ENCODE results near the gene NR0B1.

Gene NR0B1

DNA sequence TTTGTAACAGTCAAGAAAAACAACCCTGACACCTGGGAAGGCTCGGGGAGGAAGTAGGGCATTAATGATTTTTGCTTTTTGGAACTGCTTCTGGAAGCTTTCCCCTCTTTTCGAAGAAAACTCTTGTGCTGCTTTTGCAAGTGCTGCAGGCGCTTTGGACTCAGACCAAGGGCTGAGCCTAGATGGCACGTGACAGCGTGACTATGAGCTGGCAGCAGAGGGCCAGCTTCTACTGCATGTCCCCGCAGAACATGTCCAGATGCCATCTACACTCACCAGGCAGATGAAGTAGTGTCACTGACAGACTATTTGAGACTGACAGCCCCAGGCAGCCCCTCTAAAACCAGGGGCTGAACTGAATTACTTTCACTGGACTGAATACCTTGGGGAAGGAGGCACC, 6.2 kb downstream of the NR0B1 start:
- DNase-seq (ENCODE audit: low spot score): no peak
- in situ Hi-C loops (cut with MboI; ENCODE audit: low pct_unique_long_range_greater_than_20kb, low sequenced_read_pairs, unreplicated experiment): no loop called here
- TF ChIP-seq, protein P1, sequence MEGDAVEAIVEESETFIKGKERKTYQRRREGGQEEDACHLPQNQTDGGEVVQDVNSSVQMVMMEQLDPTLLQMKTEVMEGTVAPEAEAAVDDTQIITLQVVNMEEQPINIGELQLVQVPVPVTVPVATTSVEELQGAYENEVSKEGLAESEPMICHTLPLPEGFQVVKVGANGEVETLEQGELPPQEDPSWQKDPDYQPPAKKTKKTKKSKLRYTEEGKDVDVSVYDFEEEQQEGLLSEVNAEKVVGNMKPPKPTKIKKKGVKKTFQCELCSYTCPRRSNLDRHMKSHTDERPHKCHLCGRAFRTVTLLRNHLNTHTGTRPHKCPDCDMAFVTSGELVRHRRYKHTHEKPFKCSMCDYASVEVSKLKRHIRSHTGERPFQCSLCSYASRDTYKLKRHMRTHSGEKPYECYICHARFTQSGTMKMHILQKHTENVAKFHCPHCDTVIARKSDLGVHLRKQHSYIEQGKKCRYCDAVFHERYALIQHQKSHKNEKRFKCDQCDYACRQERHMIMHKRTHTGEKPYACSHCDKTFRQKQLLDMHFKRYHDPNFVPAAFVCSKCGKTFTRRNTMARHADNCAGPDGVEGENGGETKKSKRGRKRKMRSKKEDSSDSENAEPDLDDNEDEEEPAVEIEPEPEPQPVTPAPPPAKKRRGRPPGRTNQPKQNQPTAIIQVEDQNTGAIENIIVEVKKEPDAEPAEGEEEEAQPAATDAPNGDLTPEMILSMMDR (IDR thresholded peaks at IDR 0.05; ENCODE audit: extremely low read depth, insufficient read depth, missing control alignments): no peak

DNA sequence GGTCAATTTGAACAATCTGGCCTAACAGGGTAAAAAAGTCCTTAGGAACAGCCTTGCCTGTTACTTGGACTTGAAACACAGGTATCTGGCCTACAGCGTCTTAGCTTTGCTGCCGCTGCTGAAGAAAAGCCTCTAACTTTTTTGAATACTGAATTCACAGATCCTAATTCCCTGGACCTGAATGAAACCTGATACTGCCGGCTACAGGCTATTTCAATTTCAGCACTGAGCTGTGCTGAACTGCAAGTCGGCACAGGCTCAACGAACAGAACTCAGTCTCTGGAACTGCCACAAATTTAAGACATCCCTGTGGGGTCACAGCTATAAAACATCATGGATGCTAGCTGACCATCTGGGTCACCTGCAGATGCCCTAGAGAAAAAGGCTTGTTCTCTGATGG, 7.2 kb downstream of the NR0B1 start:
- TF ChIP-seq, protein P1 (IDR thresholded peaks at IDR 0.05; ENCODE audit: extremely low read depth, insufficient read depth, missing control alignments): no peak
- DNase-seq (ENCODE audit: low spot score): no peak
- in situ Hi-C loops (cut with MboI; ENCODE audit: low pct_unique_long_range_greater_than_20kb, low sequenced_read_pairs, unreplicated experiment): no loop called here

DNA sequence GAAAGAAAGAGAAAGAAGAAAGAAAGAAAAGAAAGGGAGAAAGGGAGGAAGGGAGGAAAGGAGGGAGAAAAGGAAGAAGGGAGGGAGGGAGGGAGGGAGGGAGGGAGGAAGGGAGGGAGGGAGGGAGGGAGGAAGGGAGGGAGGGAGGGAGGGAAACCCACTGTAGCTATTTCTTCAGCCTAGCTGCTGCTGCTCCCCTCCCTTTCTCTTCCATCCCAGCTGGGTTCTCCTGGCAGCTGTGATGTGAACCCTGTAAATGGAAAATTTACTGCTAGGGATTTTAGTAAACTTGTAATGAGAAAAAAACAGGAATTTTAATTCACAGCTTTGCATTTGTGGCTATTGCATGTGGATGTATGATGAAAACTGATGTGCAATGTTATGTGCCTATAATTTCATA, 8.0 kb downstream of the NR0B1 start:
- TF ChIP-seq, protein P1 (IDR thresholded peaks at IDR 0.05; ENCODE audit: extremely low read depth, insufficient read depth, missing control alignments): no peak
- DNase-seq (ENCODE audit: low spot score): no peak
- in situ Hi-C loops (cut with MboI; ENCODE audit: low pct_unique_long_range_greater_than_20kb, low sequenced_read_pairs, unreplicated experiment): no loop called here

DNA sequence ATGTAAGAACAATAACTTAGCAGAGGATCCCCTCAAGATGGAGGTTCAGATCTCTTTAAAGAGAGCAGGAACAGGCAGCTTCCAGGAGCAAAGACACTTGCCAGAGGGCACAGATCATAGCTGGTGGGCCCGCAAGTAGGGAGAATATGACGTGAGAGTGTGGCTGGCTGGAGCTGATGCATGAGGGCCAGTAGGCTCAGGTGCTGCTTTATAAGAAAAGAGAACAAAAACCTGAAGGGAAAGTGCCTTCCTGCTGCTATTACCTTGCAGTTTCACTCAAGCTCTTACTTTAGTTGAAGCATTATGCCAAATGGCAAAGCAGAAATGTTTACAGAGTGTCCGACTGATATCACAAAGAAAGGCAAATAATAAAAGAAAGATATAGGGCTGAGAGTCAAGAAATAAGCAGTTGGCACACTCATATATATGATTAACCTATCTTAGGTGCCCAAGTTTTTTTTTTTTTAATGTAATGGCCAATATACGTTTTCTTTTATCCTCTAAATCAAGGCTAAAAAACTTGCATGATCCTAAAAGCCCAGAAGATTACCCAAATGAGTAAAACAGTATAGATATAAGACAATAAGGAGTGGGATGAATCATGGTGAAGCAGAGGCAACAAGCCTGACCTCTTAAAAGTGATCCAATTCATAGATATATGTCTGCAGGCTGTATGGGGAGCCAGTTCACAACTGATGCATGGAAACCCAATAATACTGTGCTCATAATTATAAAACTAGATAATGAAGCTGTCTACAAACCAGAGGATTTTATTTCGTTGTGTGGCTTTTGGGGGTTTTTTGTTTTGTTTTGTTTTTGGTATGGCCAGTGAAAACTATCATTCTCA, 12.6 kb downstream of the NR0B1 start:
- in situ Hi-C loops (cut with MboI; ENCODE audit: low pct_unique_long_range_greater_than_20kb, low sequenced_read_pairs, unreplicated experiment): no loop called here
- DNase-seq (ENCODE audit: low spot score): no peak
- TF ChIP-seq, protein P1 (IDR thresholded peaks at IDR 0.05; ENCODE audit: extremely low read depth, insufficient read depth, missing control alignments): no peak

DNA sequence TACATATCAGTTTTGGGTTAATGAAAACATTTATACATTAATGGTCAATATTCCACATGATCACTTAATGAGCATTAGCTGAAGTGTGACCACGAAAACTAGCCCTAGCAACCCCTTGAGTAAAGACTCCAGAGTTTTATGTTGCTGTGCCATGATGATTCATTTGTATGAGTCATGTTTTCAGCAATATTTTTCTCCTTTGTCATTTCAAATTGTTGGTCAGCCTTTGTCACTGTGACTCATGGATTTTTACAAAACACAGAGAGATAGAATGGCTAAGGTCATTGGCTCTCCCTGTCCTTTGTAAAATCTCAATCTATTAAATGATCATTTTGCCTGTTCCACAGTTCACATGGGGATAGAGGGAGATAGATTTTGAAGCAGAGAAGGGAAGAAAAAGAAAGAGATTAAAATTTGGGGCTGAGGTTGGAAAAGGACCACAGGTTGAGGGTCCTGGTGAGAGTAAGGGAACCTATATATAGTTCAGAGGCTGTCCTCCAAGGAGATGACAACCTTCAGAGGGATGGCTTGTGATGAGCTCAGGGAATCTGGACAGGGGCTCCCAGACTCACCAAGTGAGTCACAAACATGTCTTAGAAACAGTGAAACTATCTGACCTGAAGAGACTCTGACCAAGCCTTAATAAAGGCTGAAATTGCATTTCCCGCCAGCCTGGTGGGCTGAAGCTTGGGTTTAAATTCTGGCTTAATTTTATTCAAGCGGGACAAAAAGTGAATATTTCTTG, 25.6 kb downstream of the NR0B1 start:
- DNase-seq (ENCODE audit: low spot score): no peak
- TF ChIP-seq, protein P1 (IDR thresholded peaks at IDR 0.05; ENCODE audit: extremely low read depth, insufficient read depth, missing control alignments): no peak
- in situ Hi-C loops (cut with MboI; ENCODE audit: low pct_unique_long_range_greater_than_20kb, low sequenced_read_pairs, unreplicated experiment): no loop called here

DNA sequence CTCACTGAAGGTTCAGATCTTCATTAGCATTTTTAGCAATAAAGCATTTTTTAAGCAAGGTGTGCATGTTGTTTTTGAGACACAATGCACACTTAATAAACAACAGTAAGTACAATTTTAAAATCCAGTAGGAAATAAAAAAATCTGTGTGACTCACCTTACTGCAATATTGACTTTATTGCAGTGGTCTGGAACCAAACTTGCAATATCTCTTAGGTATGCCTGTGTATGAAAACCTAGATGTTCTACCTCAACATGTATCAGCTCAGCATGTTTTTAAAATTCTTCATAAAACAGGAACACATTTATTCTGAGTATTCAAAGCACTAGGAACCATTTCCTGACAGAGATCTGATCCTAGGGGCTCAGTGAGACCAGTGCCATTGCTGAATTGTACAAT, 26.7 kb downstream of the NR0B1 start:
- no peak for DNase-seq (ENCODE audit: low spot score)
- TF ChIP-seq, protein P1 (IDR thresholded peaks at IDR 0.05; ENCODE audit: extremely low read depth, insufficient read depth, missing control alignments): no peak
- in situ Hi-C loops (cut with MboI; ENCODE audit: low pct_unique_long_range_greater_than_20kb, low sequenced_read_pairs, unreplicated experiment): no loop called here
